ENCODE data around the gene CHST5. TPM values are rescaled to one million over a fixed set of nuclear protein-coding genes. Genes with fewer than 3 reads are reported as not detected.

The CHST5 gene
- total and polyA plus RNA-seq, 7 experiments from 2014 or later = not detected

- Histone ChIP-seq H3K27me3 (ENCODE audit: control insufficient read depth in 2 of 2, insufficient read depth in 2 of 2, low read length in 2 of 2) (no peaks in the 10 kb centered on the region), H3K4me3 (ENCODE audit: low read length) (no peak overlapping the region), H3K27ac (ENCODE audit: low read depth, low read length) (no peak overlapping the region), H3K36me3 (ENCODE audit: control insufficient read depth in 2 of 3, insufficient read depth in 3 of 3, low read length in 3 of 3) (no peaks in the 10 kb centered on the region), H3K9me3 (ENCODE audit: control insufficient read depth in 2 of 3, low read length in 3 of 3) (no peaks in the 10 kb centered on the region), H3K4me1 (ENCODE audit: control insufficient read depth in 2 of 2, insufficient read depth in 2 of 2, low read length in 2 of 2) (no peaks in the 10 kb centered on the region)
- H3K9me3 Mint-ChIP-seq = no peaks in the 10 kb centered on the region
- ChIA-PET POLR2A (no interaction called here), CTCF (no interaction called here)
- DNase-seq (no peak), ATAC-seq (no peak)
- intact Hi-C loops (cut with micrococcal nuclease) = no loop called here
- peaks cover 0 to 3% (median 0%) of the 10 kb centered on the region in 7 donors for H3K4me1 Mint-ChIP-seq
- no peak overlapping the region for H3K27ac Mint-ChIP-seq
- H3K27me3 Mint-ChIP-seq = peaks cover 0 to 15% (median 8%) of the 10 kb centered on the region in 5 donors
- H3K4me3 Mint-ChIP-seq = no peak overlapping the region
- no peaks in the 10 kb centered on the region for H3K36me3 Mint-ChIP-seq
These were observed 49.8 kb downstream of the CHST5 start for GRCh38 chr16:75486014-75486675.

- Histone ChIP-seq H3K27ac (ENCODE audit: low read depth, low read length) (no peak overlapping the region), H3K4me1 (ENCODE audit: control insufficient read depth in 2 of 2, insufficient read depth in 2 of 2, low read length in 2 of 2) (no peaks in the 10 kb centered on the region), H3K9me3 (ENCODE audit: control insufficient read depth in 2 of 3, low read length in 3 of 3) (no peaks in the 10 kb centered on the region), H3K4me3 (ENCODE audit: low read length) (no peak overlapping the region), H3K36me3 (ENCODE audit: control insufficient read depth in 2 of 3, insufficient read depth in 3 of 3, low read length in 3 of 3) (no peaks in the 10 kb centered on the region), H3K27me3 (ENCODE audit: control insufficient read depth in 2 of 2, insufficient read depth in 2 of 2, low read length in 2 of 2) (no peaks in the 10 kb centered on the region)
- ATAC-seq (no peak), DNase-seq (no peak)
- Mint-ChIP-seq H3K4me1 (peaks cover 0 to 3% (median 0%) of the 10 kb centered on the region in 7 donors), H3K9me3 (no peaks in the 10 kb centered on the region), H3K27ac (peak overlapping the region in 1 of 9 donors; percentile 55), H3K4me3 (no peak overlapping the region), H3K27me3 (peaks cover 0 to 22% (median 8%) of the 10 kb centered on the region in 5 donors), H3K36me3 (no peaks in the 10 kb centered on the region)
- ChIA-PET POLR2A (no interaction called here), CTCF (no interaction called here)
- intact Hi-C loops (cut with micrococcal nuclease) = no loop called here
These were observed 50.5 kb downstream of the CHST5 start for GRCh38 chr16:75485230-75486013.

GRCh38 chr16:75483222-75483621 is 52.7 kb downstream of the CHST5 start:
- ATAC-seq (no peak), DNase-seq (no peak)
- Histone ChIP-seq H3K27me3 (ENCODE audit: control insufficient read depth in 2 of 2, insufficient read depth in 2 of 2, low read length in 2 of 2) (no peaks in the 10 kb centered on the region), H3K4me1 (ENCODE audit: control insufficient read depth in 2 of 2, insufficient read depth in 2 of 2, low read length in 2 of 2) (no peaks in the 10 kb centered on the region), H3K4me3 (ENCODE audit: low read length) (no peak overlapping the region), H3K36me3 (ENCODE audit: control insufficient read depth in 2 of 3, insufficient read depth in 3 of 3, low read length in 3 of 3) (no peaks in the 10 kb centered on the region), H3K9me3 (ENCODE audit: control insufficient read depth in 2 of 3, low read length in 3 of 3) (no peaks in the 10 kb centered on the region), H3K27ac (ENCODE audit: low read depth, low read length) (no peak overlapping the region)
- CTCF ChIA-PET = no interaction called here
- no peaks in the 10 kb centered on the region for H3K36me3 Mint-ChIP-seq
- no peak overlapping the region for H3K27ac Mint-ChIP-seq
- H3K4me3 Mint-ChIP-seq = no peak overlapping the region
- peaks cover 0 to 23% (median 7%) of the 10 kb centered on the region in 5 donors for H3K27me3 Mint-ChIP-seq
- H3K9me3 Mint-ChIP-seq = peaks cover 0 to 3% (median 0%) of the 10 kb centered on the region in 11 donors
- POLR2A ChIA-PET = no interaction called here
- H3K4me1 Mint-ChIP-seq = peaks cover 0 to 3% (median 0%) of the 10 kb centered on the region in 7 donors
- intact Hi-C loops (cut with micrococcal nuclease) = no loop called here

GRCh38 chr16:75482434-75483205 is 53.3 kb downstream of the CHST5 start:
- peaks cover 0 to 3% (median 0%) of the 10 kb centered on the region in 11 donors for H3K9me3 Mint-ChIP-seq

GRCh38 chr16:75481475-75481874 is 54.4 kb downstream of the CHST5 start:
- Histone ChIP-seq H3K9me3 (ENCODE audit: control insufficient read depth in 2 of 3, low read length in 3 of 3) (no peaks in the 10 kb centered on the region), H3K4me1 (ENCODE audit: control insufficient read depth in 2 of 2, insufficient read depth in 2 of 2, low read length in 2 of 2) (no peaks in the 10 kb centered on the region), H3K4me3 (ENCODE audit: low read length) (no peak overlapping the region), H3K27ac (ENCODE audit: low read depth, low read length) (no peak overlapping the region), H3K27me3 (ENCODE audit: control insufficient read depth in 2 of 2, insufficient read depth in 2 of 2, low read length in 2 of 2) (no peaks in the 10 kb centered on the region), H3K36me3 (ENCODE audit: control insufficient read depth in 2 of 3, insufficient read depth in 3 of 3, low read length in 3 of 3) (no peaks in the 10 kb centered on the region)
- H3K36me3 Mint-ChIP-seq = no peaks in the 10 kb centered on the region
- H3K9me3 Mint-ChIP-seq = peaks cover 0 to 3% (median 0%) of the 10 kb centered on the region in 11 donors
- peaks cover 0 to 8% (median 0%) of the 10 kb centered on the region in 7 donors for H3K4me1 Mint-ChIP-seq
- no peak overlapping the region for H3K27ac Mint-ChIP-seq
- ATAC-seq (no peak), DNase-seq (no peak)
- intact Hi-C loops (cut with micrococcal nuclease) = no loop called here
- CTCF ChIA-PET = no interaction called here
- POLR2A ChIA-PET = no interaction called here
- H3K27me3 Mint-ChIP-seq = peaks cover 0 to 23% (median 17%) of the 10 kb centered on the region in 5 donors
- H3K4me3 Mint-ChIP-seq = no peak overlapping the region

More at GRCh38 chr16:75482434-75483205, 53.3 kb downstream of the CHST5 start:
- intact Hi-C loops (cut with micrococcal nuclease) = no loop called here
- Mint-ChIP-seq H3K4me1 (peaks cover 0 to 8% (median 0%) of the 10 kb centered on the region in 7 donors), H3K27ac (no peak overlapping the region), H3K27me3 (peaks cover 0 to 23% (median 12%) of the 10 kb centered on the region in 5 donors), H3K4me3 (no peak overlapping the region), H3K36me3 (no peaks in the 10 kb centered on the region)
- Histone ChIP-seq H3K4me1 (ENCODE audit: control insufficient read depth in 2 of 2, insufficient read depth in 2 of 2, low read length in 2 of 2) (no peaks in the 10 kb centered on the region), H3K36me3 (ENCODE audit: control insufficient read depth in 2 of 3, insufficient read depth in 3 of 3, low read length in 3 of 3) (no peaks in the 10 kb centered on the region), H3K27me3 (ENCODE audit: control insufficient read depth in 2 of 2, insufficient read depth in 2 of 2, low read length in 2 of 2) (no peaks in the 10 kb centered on the region), H3K4me3 (ENCODE audit: low read length) (no peak overlapping the region), H3K9me3 (ENCODE audit: control insufficient read depth in 2 of 3, low read length in 3 of 3) (no peaks in the 10 kb centered on the region), H3K27ac (ENCODE audit: low read depth, low read length) (no peak overlapping the region)
- CTCF ChIA-PET = no interaction called here
- ATAC-seq (no peak), DNase-seq (no peak)
- POLR2A ChIA-PET = no interaction called here

GRCh38 chr16:75479421-75479990 is 56.4 kb downstream of the CHST5 start:
- H3K4me3 Mint-ChIP-seq = no peak overlapping the region
- ChIA-PET POLR2A (no interaction called here), CTCF (no interaction called here)
- DNase-seq (no peak), ATAC-seq (no peak)
- Histone ChIP-seq H3K4me3 (ENCODE audit: low read length) (no peak overlapping the region), H3K27ac (ENCODE audit: low read depth, low read length) (no peak overlapping the region), H3K27me3 (ENCODE audit: control insufficient read depth in 2 of 2, insufficient read depth in 2 of 2, low read length in 2 of 2) (no peaks in the 10 kb centered on the region), H3K4me1 (ENCODE audit: control insufficient read depth in 2 of 2, insufficient read depth in 2 of 2, low read length in 2 of 2) (no peaks in the 10 kb centered on the region), H3K9me3 (ENCODE audit: control insufficient read depth in 2 of 3, low read length in 3 of 3) (no peaks in the 10 kb centered on the region), H3K36me3 (ENCODE audit: control insufficient read depth in 2 of 3, insufficient read depth in 3 of 3, low read length in 3 of 3) (no peaks in the 10 kb centered on the region)
- peaks cover 0 to 17% (median 10%) of the 10 kb centered on the region in 5 donors for H3K27me3 Mint-ChIP-seq
- H3K27ac Mint-ChIP-seq = no peak overlapping the region
- peaks cover 0 to 5% (median 0%) of the 10 kb centered on the region in 11 donors for H3K9me3 Mint-ChIP-seq
- intact Hi-C loops (cut with micrococcal nuclease) = no loop called here
- no peaks in the 10 kb centered on the region for H3K36me3 Mint-ChIP-seq
- H3K4me1 Mint-ChIP-seq = peaks cover 0 to 5% (median 0%) of the 10 kb centered on the region in 7 donors
